GM18507 (cell line): ENCODE data around the gene MMP2.

Source experiments
- DNase-seq: peaks from one replicate; pipeline ENCODE4 v3.0.0; 2011; ENCODE audit warnings: low read depth; ENCODE audit not compliant: insufficient read length; ENCODE audit errors: extremely low spot score
- FAIRE-seq: peaks from 2 replicates; lab custom pipeline; 2011; peaks lifted over from hg19 to GRCh38; lab: Jason Lieb, UNC

The MMP2 gene

DNA sequence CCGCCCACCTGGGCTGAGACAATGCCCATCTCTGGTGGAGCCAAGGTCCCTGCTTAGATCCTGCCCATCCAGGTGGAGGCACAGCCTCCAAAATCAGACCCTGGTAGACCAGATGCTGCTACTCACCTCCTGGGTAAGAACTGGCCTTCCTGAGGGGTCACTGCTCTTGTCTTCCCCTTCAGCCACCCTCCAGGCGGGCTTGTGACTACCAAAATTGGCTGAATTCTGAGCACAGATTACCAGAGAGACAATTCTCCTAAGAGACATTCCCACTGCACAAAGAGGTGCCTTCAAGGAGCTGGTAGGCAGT lies 10.9 kb downstream of the MMP2 start:
- DNase-seq (no peak), FAIRE-seq (no peak)

GRCh38 chr16:55490301-55490700 lies 11.3 kb downstream of the MMP2 start:
- FAIRE-seq (no peak), DNase-seq (no peak)

DNA sequence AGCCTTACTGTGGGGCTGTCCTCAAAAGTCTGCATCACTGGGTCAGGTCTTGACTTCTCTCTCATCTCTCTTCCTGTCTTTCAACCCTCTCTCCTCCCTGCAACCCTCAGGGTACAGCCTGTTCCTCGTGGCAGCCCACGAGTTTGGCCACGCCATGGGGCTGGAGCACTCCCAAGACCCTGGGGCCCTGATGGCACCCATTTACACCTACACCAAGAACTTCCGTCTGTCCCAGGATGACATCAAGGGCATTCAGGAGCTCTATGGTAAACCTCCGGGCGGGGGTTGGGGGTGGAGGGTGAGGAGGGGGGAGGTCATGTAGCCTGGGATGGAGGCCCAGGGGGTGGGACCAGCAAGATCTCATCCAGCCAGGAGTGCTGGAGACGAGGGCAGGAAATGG lies 12.7 kb downstream of the MMP2 start:
- DNase-seq (no peak), FAIRE-seq (no peak)

DNA sequence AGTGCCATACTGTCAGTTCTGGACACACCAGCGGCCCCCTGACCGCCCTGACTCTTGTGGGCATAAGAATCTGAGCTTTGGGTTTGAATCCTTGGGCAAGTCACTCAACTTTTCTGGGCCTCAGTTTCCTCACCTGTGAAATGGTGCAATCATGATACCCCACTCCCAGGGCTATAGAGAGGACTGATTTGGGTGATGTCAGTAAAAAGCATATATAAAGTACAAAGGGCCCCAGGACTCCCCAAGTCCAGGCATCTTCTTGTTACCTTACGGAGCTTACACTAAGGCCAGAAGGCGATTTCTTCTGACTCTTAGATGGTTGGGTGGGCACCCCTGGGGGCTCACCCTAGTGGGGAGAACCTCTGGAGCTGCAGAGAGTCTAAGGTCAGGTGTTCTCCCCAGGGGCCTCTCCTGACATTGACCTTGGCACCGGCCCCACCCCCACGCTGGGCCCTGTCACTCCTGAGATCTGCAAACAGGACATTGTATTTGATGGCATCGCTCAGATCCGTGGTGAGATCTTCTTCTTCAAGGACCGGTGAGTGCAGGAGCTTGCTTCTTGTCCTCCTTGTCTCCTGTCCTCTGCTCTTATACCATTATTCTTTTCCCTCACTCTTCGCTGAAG lies 13.9 kb downstream of the MMP2 start:
- no peak for FAIRE-seq

DNA sequence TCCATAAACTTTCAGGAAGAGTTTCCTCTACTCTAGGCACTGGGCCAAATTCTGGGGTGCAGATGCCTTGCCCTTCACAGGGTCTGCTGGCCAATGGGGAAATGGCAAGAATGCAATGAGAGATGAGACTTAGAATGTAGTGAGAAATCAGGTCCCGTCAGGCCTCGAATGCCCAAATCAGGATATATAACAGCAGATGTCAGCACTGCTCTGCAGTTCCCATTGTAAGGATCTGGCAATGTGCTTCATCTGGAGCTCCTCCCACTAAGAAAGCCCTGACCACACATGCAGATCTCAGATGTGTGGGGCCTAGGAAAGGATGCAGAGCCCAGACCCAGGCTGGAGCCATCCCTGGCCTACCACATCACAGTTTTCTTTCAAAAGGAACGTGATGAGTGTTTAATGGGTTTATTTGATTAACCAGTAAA lies 16.0 kb downstream of the MMP2 start:
- DNase-seq (no peak), FAIRE-seq (no peak)

More for the DNA sequence above, 13.9 kb downstream of the MMP2 start:
- no peak for DNase-seq

DNA sequence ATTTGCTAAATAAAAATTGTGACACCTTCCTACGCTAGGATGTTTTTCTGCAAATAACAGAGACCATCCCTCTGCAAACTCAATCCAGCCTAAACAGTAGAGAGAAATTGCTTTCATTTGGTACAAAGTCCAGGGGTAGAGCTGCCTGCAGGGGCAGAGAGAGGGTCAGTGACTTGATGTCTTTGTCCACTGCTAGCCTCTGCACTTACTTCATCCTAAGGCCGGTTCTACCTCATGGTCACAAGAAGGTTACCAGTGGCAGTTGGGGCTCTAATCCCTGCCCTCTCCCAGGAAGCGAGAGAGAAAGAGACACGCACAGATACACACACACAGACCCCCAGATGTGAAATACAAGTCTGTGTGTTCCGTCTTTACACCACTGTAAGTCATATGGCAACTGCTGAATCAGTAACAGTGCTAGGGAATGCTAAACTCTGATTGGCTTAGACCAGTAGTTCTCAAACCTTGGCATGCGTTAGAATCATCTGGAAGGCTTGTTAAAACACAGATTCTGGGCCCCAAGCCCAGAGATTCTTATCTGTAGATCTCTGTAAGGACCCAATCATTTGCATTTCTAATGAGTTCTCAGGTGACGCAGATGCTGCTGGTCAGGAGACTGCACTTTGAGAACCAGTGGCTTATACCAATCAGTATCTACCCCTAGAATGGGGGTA lies 16.8 kb downstream of the MMP2 start:
- DNase-seq (no peak), FAIRE-seq (no peak)

- FAIRE-seq (no peak), DNase-seq (no peak)
These were observed 17.6 kb downstream of the MMP2 start for GRCh38 chr16:55496509-55497145.

DNA sequence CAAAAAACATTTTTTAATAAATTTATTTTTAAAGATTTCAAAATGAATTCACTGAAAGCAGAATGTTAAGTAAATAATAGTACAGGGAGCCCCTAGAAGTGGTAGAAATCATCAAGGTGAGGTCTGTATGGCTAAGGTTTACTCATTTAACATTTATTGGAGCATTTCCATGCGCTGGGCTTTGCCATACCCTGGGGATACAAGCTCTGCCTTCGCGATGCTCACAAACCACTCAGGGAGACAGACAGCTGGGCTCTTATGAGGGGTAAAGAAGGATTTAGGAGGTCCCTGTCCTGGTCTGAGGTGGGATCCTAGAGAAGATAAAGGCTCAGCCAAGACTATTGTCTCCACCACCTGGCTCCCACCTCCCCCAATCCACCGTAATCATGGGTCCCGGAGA lies 18.6 kb downstream of the MMP2 start:
- FAIRE-seq (no peak), DNase-seq (no peak)

DNA sequence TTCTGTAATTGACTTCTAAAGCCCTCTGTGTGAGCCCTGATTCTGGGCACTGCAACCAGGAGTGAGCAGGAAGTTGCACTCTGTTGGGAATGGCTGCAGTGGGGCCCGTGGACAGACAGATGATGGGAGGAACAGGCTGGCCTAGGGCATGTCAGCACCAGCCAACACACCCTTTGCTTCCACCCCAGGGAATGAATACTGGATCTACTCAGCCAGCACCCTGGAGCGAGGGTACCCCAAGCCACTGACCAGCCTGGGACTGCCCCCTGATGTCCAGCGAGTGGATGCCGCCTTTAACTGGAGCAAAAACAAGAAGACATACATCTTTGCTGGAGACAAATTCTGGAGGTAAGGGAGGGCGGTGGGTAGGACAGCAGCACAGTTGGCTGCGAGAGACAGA lies 19.1 kb downstream of the MMP2 start:
- no peak for DNase-seq
- no peak for FAIRE-seq

- DNase-seq: no peak
- no peak for FAIRE-seq
These were observed 20.3 kb downstream of the MMP2 start for GRCh38 chr16:55499281-55499680.

DNA sequence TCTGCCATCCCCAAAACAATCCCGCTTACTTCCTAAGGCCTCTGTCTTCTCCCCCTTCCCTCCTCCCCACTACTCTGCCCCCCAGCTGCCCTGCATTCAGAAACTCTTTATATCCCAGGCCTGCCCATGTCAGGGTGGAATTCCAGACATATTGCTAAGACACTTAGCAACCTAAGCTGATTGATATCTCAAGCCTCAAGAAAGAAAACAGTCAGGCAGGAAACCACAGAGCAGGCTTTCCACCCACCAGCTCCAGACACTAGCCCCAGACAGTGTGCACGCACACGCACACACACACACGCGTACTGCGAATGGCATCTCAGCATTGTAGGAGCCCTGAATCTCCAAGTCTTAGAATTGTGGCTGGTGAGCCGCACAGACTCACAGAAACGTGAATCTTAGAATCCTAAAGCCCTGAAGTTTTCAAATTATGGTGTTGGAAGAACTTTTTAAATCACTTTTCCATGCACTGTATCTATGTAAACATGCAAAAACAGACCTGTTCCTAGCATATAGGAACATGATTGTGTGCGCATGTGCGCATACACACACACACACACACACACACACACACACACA lies 21.0 kb downstream of the MMP2 start:
- DNase-seq: no peak
- FAIRE-seq: no peak

GRCh38 chr16:55500530-55501011 lies 21.6 kb downstream of the MMP2 start:
- FAIRE-seq (no peak), DNase-seq (no peak)

DNA sequence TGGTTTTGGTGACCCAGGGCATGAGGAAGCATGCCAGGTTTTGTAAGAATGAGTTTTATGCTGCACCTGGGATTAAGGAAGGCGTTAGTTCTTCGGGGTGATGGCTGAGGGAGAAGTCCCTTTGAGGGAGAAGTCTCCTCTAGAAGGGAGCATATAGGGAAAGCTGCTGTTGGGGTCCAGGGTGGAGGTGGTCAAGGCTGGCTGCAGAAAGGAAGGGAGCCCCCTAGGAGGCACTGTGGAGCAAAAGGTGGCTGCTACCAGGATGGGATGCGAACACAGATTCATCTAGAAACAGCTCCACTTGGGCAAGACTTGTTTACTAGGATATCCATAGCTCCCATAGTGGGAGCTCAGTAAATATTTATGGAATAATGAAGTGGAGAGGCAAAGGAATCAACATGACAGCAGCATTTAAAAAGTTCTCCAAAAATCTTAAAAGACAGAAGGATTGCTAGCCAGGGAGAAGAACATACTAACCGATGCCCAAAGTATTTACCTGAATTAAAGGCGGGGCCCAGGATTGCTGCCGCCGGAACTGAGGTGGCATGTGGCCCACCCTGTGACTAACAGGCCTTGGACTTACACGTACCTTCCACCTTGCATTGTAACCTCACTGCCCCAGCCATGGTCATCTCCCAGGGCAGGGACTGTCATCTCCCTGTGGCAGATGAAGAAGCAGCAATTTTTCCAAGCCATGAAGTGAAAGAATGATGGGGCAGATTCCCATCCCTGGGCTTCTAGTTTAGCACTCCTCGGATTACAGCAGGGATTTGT lies 22.7 kb downstream of the MMP2 start:
- DNase-seq: no peak
- no peak for FAIRE-seq

GRCh38 chr16:55502801-55503366 lies 23.9 kb downstream of the MMP2 start:
- DNase-seq (no peak), FAIRE-seq (no peak)

DNA sequence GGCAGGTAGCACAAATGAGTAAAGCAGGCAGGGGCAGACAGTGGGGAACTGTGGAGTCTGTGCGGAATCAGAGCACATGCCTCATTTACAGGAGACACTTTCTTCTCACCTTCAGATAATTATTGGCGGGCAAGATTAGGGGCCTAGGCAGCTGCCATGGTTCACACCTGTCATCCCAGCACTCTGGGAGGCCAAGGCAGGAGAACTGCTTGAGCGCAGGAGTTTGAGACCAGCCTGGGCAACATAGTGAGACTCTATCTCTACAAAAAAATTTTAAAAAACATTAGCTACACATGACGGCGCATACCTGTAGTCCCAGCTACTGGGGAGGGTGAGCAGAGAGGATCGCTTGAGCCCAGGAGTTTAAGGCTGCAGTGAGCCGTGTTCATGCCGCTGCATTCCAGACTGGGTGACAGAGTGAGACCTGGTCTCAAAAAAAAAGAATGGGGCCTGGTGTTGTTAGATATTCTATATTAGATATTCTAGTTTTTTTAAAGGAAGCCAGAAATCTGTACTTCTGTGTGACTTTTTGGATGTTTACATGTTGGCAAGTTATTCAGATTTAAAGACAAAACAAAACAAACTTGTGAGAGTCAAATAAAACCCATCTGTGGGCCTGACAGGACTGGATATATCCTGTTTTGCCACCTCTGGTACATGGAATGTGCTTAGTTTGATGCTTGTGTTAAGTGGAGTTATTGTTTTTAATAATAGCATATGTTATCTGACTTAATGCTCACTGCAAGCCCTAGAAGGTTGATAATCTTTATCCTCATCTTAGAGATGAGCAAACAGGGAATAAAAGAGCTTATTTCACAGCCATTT lies 24.9 kb downstream of the MMP2 start:
- no peak for FAIRE-seq
- DNase-seq: no peak

GRCh38 chr16:55505333-55506015 lies 26.5 kb downstream of the MMP2 start:
- FAIRE-seq: no peak
- no peak for DNase-seq

GRCh38 chr16:55506083-55506482 lies 27.1 kb downstream of the MMP2 start:
- no peak for FAIRE-seq

GRCh38 chr16:55506708-55507107 lies 27.7 kb downstream of the MMP2 start:
- FAIRE-seq (no peak), DNase-seq (no peak)

More at GRCh38 chr16:55506083-55506482, 27.1 kb downstream of the MMP2 start:
- DNase-seq: no peak
